ENCODE measurements around the gene FBLN5.
"Not testable (repeated sequence)": the region's sequence is repeated elsewhere in the genome, so short reads cannot be mapped to it uniquely, and the experiment has no call there.

The FBLN5 gene

DNA sequence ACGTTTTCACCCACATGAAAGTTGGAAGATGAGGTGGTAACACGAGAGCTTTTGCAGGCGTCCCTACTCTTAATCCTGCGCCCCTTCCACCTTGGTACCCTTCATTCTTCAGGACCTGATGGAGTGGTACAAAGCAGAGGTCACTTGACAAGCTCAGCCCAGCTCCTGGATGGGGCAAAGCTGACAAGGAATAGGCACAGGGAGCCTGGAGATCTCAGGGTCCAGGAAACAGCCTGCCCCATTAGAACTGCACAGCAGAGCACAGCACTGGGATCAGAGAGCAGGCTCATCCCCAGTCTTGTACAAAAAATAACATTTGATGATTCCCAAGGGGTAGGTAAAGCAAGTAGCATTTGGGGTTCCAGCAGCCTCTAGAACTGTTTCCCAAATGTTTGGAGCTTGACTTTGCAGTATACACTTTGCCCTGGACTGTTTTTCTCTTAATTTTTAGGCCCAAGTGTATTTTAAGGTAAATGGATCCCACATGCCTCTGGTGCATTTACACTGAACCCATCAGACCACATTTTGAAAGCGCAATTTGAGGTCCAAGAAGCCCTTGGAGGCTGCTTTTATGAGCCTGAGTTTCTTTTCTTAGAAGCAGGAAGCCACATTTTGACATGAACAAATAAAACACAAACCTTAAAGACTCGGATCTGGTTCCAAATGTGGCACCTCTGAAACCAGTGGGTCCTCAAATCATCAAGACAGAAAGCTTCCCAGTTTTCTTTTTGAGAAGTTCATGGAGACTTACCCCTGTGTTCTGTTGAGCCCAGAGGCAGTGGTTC is 80.8 kb downstream of the FBLN5 start:
- no peak for DNase-seq (ENCODE audit: low read depth in 2 of 2)

- no peak for DNase-seq (ENCODE audit: low read depth in 2 of 2)
Observed at GRCh38 chr14:91866061-91866460, 81.4 kb downstream of the FBLN5 start.

GRCh38 chr14:91862417-91862816 is 85.1 kb downstream of the FBLN5 start:
- DNase-seq (ENCODE audit: low read depth in 2 of 2), result no peak

DNA sequence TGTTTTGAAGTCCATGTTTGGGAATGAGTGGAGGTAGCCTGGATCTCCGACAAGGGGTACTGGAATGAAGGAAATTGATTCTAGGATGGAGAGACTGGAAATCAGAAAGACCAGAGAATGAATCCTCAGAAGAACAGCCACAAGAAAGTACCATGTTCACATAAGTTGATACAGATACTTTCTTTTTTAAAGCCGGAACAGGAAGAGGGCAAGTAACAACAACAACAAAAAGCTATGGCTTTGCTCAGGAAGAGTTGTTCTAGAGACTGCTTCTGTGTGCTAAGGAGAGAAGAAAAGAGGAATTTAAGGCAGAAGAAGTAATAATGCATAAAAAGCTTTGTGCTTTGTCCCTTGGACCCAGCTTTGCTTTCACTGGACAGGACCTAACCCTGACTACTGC is 86.4 kb downstream of the FBLN5 start:
- no peak for DNase-seq (ENCODE audit: low read depth in 2 of 2)

GRCh38 chr14:91860238-91860637 is 87.3 kb downstream of the FBLN5 start:
- no peak for DNase-seq (ENCODE audit: low read depth in 2 of 2)

DNA sequence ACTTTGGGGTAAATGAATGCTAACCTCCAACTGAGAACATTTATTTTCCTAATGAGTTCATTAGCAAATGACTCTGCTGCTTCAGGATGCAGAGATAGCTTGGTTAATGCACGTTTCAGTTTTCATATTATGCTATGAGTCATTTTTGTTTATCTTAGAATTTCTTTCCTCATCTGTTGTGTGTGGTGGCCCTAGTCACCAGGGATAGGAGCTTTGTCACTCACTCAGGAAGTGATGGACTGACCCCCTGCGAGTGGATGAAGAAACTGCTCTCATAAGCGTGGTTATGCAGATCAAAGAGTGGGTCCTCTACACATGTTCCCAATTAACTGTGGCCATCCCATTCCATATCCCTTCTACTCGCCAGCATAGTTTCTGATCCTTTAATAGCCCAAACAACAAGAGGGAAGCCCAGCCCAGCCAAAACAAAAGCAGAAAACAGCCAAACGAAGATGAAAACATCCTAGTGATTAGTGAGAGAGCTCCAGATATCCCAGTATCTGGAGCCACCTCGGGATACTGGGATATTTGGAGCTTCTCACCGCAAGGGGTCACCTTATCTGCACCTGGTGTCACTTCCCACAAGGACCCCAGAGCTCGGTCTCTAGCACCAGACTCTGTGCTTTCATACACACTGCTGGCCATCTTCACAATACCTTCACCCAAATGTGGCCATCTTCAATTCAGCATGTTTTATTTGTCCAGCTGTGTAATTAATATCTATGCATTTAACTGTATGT is 88.8 kb downstream of the FBLN5 start:
- DNase-seq (ENCODE audit: low read depth in 2 of 2), result no peak

GRCh38 chr14:91857614-91858013 is 89.9 kb downstream of the FBLN5 start:
- no peak for DNase-seq (ENCODE audit: low read depth in 2 of 2)

- DNase-seq (ENCODE audit: low read depth in 2 of 2), result no peak
Observed at GRCh38 chr14:91854327-91854934, 93.1 kb downstream of the FBLN5 start.

- DNase-seq (ENCODE audit: low read depth in 2 of 2), result no peak
Observed at GRCh38 chr14:91851563-91851962, 95.9 kb downstream of the FBLN5 start.

GRCh38 chr14:91848504-91849001 is 98.9 kb downstream of the FBLN5 start:
- no peak for DNase-seq (ENCODE audit: low read depth in 2 of 2)

GRCh38 chr14:91847693-91848092 is 99.8 kb downstream of the FBLN5 start:
- no peak for DNase-seq (ENCODE audit: low read depth in 2 of 2)

DNA sequence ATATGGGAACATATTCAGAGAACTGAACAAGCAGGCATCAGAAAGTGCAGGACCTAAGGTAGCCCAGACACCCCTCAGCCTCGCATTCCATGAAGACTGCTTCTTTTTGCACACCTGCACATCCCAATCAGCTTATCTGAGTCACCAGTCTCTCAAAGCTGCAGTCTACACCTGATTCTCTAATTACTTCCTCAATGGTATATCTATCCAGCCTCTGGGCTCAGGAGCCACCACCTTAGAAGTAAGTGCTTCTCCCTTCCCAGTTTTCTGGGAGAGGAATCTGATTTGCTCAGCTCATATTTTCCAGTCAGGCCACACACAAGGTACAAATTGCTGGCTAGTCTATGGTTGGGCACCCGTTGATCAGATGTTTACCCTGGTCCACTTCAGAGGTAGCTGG is 101.8 kb downstream of the FBLN5 start:
- DNase-seq (ENCODE audit: low read depth in 2 of 2), result no peak

- not testable (repeated sequence) for DNase-seq (ENCODE audit: low read depth in 2 of 2)
Observed at GRCh38 chr14:91845056-91845455, 102.4 kb downstream of the FBLN5 start.

- DNase-seq (ENCODE audit: low read depth in 2 of 2), result no peak
Observed at GRCh38 chr14:91844029-91844428, 103.5 kb downstream of the FBLN5 start.

- no peak for DNase-seq (ENCODE audit: low read depth in 2 of 2)
Observed at GRCh38 chr14:91843437-91843836, 104.1 kb downstream of the FBLN5 start.

GRCh38 chr14:91841065-91841464 is 106.4 kb downstream of the FBLN5 start:
- DNase-seq (ENCODE audit: low read depth in 2 of 2), result no peak

DNA sequence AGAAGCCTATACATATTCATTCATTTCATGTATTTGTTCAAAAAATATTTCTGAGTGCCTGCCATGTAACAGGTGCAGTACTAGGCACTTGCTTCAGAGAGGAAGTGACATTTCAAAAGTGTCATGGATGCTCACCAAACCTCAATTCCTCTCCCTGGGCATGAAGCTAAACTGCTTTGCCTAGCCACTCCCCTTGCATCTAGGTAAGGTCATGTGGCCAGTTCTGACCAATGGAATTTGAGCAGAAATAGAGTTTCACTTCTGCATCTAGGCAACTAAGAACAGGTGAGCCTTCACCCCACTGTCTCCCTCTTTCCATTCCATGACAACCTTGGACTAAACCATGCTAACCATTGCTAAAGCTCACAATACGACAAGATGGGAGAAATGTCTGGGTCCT is 107.7 kb downstream of the FBLN5 start:
- DNase-seq (ENCODE audit: low read depth in 2 of 2), result no peak

DNA sequence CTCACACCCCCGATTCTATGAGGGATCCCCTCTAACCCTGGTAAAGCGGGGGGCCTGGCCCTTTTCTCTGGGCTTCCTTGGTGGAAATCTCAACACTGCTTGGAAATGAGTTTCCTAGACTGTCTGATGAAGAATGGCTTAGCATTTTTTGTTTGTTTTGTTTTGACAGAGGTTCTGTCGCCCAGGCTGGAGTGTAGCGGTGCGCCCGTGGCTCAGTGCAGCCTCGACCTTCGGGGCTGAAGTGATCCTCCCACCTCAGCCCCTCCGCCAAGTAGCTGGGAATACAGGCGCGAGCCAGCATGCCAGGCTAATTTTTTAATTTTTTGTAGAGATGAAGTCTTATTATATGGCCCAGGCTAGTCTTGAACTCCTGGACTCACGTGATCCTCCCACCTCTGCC is 110.4 kb downstream of the FBLN5 start:
- no peak for DNase-seq (ENCODE audit: low read depth in 2 of 2)

DNA sequence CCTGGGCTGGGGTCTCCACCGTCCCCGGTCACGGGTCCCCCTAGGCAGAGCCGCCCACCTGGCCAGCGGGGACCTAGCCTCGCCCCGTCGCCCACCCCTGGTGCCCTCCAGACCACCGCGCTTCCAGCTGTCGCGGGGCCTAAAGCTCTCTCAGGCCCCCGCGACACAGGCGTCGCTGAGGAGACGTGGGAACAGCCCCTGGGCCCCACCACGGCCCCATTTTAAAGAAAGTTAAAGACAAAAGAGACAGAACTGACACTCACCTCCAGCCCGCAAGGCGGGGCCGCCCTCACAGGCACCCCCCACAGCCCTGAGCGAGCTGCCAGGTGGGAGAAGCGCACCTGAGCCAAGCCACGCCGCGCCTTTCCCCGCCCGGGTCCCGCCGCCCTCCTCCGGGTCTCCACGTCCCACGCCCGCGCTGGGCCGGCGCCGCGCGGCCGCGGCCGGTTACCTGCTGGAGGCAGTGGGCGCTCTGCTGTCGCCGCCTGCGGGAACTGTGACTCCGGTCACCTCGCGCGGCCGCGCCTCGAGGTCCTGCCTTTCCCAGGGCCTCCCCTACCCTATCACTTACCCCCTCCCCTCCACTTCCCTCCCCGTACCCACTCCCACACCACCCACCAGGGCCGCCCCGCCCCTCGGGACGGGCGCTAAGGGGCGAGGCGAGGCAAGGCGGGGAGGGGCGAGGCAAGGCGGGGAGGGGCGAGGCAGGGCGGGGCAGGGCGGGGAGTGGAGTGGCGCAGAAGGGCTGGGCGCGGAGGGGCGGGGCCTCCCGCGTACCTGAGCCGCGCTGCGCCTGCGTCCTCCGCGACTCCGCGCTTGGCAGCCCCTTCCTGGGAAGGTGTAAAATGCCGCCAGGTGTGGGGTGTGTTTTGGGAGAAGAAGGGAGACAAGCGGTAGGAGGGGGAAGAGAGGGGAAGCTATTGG is 111.3 kb downstream of the FBLN5 start:
- peak; percentile 50 to 87 for DNase-seq (ENCODE audit: low read depth in 2 of 2)

GRCh38 chr14:91835197-91835919 is 112.1 kb downstream of the FBLN5 start:
- no peak for DNase-seq (ENCODE audit: low read depth in 2 of 2)

DNA sequence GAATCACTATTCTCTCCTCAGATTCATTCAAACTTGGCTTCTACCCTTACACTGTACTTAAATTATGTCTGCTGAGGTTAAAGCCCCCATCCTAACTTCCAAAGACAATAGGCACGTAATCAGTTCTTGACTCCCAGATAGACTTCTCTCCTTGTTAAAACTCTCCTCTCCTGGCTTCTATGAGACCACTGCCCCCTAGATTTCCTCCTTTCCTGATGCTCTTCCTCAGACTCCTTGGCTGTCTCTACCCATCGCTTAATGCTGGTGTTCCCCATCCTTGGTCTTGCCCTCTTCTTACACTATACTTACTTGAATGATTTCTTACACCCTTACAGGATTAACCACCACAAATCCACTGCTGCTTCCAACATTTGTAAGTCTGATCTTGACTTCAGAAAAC is 112.9 kb downstream of the FBLN5 start:
- DNase-seq (ENCODE audit: low read depth in 2 of 2), result no peak
